HepG2 (cell line): ENCODE measurements around the gene MAN2A2. TPM values are rescaled to one million over a fixed set of nuclear protein-coding genes. Genes with fewer than 3 reads are reported as not detected.

ENCODE experiments used
- ELF4 ChIP-seq: sonication (generic); formaldehyde crosslinking; IDR thresholded peaks from 2 replicates; pipeline ENCODE4 v1.5.0; 2020; ENCODE audit warnings: missing genetic modification reagents, mild to moderate bottlenecking, moderate library complexity, borderline replicate concordance
- FOXO1 ChIP-seq: sonication (generic); formaldehyde crosslinking; IDR thresholded peaks from 2 replicates; pipeline ENCODE4 v1.4.0; 2020; ENCODE audit warnings: missing genetic modification reagents
- GATAD2A ChIP-seq: IDR thresholded peaks from 2 replicates; pipeline ENCODE4 v1.6.1; 2016
- HNF4A ChIP-seq: sonication (generic); formaldehyde crosslinking; IDR thresholded peaks from 2 replicates; pipeline ENCODE4 v1.4.0; 2020; ENCODE audit warnings: missing genetic modification reagents
- HNRNPH1 ChIP-seq: fragments of 200-400 bp; formaldehyde crosslinking; optimal IDR thresholded peaks from 2 replicates; pipeline ENCODE3; 2017; ENCODE audit warnings: mild to moderate bottlenecking, low read depth, low read length
- HNRNPLL ChIP-seq: fragments of 200-400 bp; formaldehyde crosslinking; IDR thresholded peaks from 2 replicates; pipeline ENCODE4 v1.6.1; 2017; ENCODE audit warnings: mild to moderate bottlenecking, low read depth, low read length; ENCODE audit not compliant: poor library complexity, severe bottlenecking
- HOXA3 ChIP-seq: sonication (generic); formaldehyde crosslinking; IDR thresholded peaks from 2 replicates; pipeline ENCODE4 v1.5.0; 2020; ENCODE audit warnings: missing genetic modification reagents
- MATR3 ChIP-seq: sonication (generic); formaldehyde crosslinking; IDR thresholded peaks from 2 replicates; pipeline ENCODE4 v1.4.0; 2020; ENCODE audit warnings: missing genetic modification reagents
- NCOR1 ChIP-seq: fragments of 200-600 bp; sonication (generic); IDR thresholded peaks from 2 replicates; pipeline ENCODE4 v1.7.0; 2017; ENCODE audit warnings: antibody characterized with exemption, low read length, borderline replicate concordance
- NFAT5 ChIP-seq: sonication (generic); formaldehyde crosslinking; IDR thresholded peaks from 2 replicates; pipeline ENCODE4 v1.4.0; 2020; ENCODE audit warnings: missing genetic modification reagents
- NR1H2 ChIP-seq: sonication (generic); formaldehyde crosslinking; IDR thresholded peaks from 2 replicates; pipeline ENCODE4 v1.8.1; 2022; ENCODE audit warnings: low read depth, missing genetic modification reagents, borderline replicate concordance
- ONECUT2 ChIP-seq: sonication (generic); formaldehyde crosslinking; IDR thresholded peaks from 2 replicates; pipeline ENCODE4 v1.4.0; 2020; ENCODE audit warnings: missing genetic modification reagents
- PHB2 ChIP-seq: fragments of 450-650 bp; IDR thresholded peaks from 2 replicates; pipeline ENCODE4 v1.6.1; 2018; ENCODE audit not compliant: partially characterized antibody
- RARG ChIP-seq: sonication (generic); formaldehyde crosslinking; IDR thresholded peaks from 2 replicates; pipeline ENCODE4 v1.4.0; 2020; ENCODE audit warnings: low read depth, mild to moderate bottlenecking, missing genetic modification reagents
- ZIK1 ChIP-seq: sonication (generic); formaldehyde crosslinking; IDR thresholded peaks from 2 replicates; pipeline ENCODE4 v1.5.0; 2020; ENCODE audit warnings: mild to moderate bottlenecking, low read depth, missing genetic modification reagents, borderline replicate concordance
- ZNF782 ChIP-seq: sonication (generic); formaldehyde crosslinking; IDR thresholded peaks from 2 replicates; pipeline ENCODE4 v1.4.0; 2020; ENCODE audit warnings: missing genetic modification reagents, mild to moderate bottlenecking, borderline replicate concordance
- polyA plus RNA-seq, 8 experiments: library from polyadenylated mRNA; depleted of rRNA in 3 of 8; stranded (reverse) in 7 of 8; unstranded in 1 of 8; fragments of >200 nt; fragmentation: Illumina TruSeq in 4 of 8; extraction: Trizol in 4 of 8; gene quantifications; 2 replicates each; pipeline versions ENCODE4 v1.2.1 to v1.2.3, GENCODE V29; 2011 to 2016; ENCODE audit warnings: low read depth in 4 of 8, missing spikeins in 1 of 8, mixed read lengths in 1 of 8; ENCODE audit not compliant: insufficient read depth in 1 of 8
- total RNA-seq, 5 experiments: library from RNA; depleted of rRNA; stranded (reverse); fragments of >200 nt; fragmentation: Illumina TruSeq; extraction: Trizol; gene quantifications; 2 replicates each; pipeline ENCODE4 v1.2.3, GENCODE V29; 2016; ENCODE audit warnings: low read depth in 1 of 5
- TF ChIP-seq, protein P1 (sequence below): IDR thresholded peaks from 2 replicates; pipeline ENCODE4 v1.6.1; 2012; ENCODE audit warnings: inconsistent platforms
- TF ChIP-seq, protein P2 (sequence below): sonication (generic); formaldehyde crosslinking; IDR thresholded peaks from 2 replicates; pipeline ENCODE4 v1.5.0; 2020; ENCODE audit warnings: mild to moderate bottlenecking, missing genetic modification reagents, borderline replicate concordance

The MAN2A2 gene
- total and polyA plus RNA-seq, 2 of the 13 experiments (the other 11 are each of a cell fraction or from before 2014, with no cell fraction given) = 17.5 to 51.5 TPM

DNA sequence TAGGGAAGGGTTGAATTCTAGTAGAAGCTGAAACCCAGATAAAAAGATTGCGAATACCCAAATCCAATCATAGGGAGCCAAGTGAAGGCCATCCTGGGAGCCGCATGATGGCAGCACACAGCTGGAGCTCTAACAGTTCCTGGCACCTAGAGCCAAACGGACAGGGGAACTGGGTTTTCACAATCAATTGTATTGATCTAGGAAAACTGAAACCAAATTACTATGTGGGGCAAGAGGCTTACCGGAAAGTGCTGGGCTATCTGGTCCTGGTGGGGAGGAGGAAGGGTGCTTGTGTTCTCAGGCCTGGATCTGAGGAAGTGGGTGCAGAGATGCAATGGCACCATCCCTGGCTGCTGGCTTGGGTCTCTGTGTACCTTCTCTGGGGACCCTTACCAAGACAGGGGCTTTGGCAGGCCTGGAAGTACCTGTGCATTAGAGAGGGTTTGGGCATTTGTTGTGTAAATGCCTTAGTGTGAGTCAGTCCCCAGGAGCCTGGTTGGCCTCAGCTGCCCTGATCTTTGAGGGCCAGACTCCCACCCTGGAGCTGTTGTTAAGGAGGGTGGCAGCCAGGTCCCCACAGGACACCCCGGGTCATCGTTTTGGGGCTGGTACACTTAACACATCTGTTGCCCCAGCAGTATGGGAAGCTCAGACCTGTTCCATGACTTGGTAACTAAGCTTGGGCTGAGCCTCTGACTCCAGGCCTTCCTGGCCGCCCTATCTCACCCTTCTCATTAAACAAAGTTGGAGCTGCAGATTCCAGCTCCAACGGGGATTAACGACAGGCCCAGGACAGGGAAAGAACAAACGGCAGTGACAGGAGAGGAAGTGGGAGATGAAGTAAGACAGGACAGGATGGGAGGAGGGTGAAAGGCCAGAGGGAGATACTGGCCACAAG, 43.6 kb upstream of the MAN2A2 start (continued):
- TF ChIP-seq NFAT5 (CRISPR knock-in tag) (no peak), NR1H2 (CRISPR knock-in tag) (no peak), NCOR1 (no peak), HNRNPLL (no peak), PHB2 (no peak), HNF4A (CRISPR knock-in tag) (0 out of 2 replicates have a peak, but pooled peaks have one; percentile 14), FOXO1 (CRISPR knock-in tag) (no peak), ONECUT2 (CRISPR knock-in tag) (peak; percentile 88), ZIK1 (CRISPR knock-in tag) (no peak), ZNF782 (CRISPR knock-in tag) (no peak), ELF4 (CRISPR knock-in tag) (no peak), RARG (no peak), GATAD2A (CRISPR knock-in tag) (peak; percentile 86), MATR3 (CRISPR knock-in tag) (no peak), HNRNPH1 (no peak), HOXA3 (peak; percentile 27; the same call in 1 of the 2 replicates)
- TF ChIP-seq, protein P1, sequence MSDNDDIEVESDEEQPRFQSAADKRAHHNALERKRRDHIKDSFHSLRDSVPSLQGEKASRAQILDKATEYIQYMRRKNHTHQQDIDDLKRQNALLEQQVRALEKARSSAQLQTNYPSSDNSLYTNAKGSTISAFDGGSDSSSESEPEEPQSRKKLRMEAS = no peak
- TF ChIP-seq, protein P2, sequence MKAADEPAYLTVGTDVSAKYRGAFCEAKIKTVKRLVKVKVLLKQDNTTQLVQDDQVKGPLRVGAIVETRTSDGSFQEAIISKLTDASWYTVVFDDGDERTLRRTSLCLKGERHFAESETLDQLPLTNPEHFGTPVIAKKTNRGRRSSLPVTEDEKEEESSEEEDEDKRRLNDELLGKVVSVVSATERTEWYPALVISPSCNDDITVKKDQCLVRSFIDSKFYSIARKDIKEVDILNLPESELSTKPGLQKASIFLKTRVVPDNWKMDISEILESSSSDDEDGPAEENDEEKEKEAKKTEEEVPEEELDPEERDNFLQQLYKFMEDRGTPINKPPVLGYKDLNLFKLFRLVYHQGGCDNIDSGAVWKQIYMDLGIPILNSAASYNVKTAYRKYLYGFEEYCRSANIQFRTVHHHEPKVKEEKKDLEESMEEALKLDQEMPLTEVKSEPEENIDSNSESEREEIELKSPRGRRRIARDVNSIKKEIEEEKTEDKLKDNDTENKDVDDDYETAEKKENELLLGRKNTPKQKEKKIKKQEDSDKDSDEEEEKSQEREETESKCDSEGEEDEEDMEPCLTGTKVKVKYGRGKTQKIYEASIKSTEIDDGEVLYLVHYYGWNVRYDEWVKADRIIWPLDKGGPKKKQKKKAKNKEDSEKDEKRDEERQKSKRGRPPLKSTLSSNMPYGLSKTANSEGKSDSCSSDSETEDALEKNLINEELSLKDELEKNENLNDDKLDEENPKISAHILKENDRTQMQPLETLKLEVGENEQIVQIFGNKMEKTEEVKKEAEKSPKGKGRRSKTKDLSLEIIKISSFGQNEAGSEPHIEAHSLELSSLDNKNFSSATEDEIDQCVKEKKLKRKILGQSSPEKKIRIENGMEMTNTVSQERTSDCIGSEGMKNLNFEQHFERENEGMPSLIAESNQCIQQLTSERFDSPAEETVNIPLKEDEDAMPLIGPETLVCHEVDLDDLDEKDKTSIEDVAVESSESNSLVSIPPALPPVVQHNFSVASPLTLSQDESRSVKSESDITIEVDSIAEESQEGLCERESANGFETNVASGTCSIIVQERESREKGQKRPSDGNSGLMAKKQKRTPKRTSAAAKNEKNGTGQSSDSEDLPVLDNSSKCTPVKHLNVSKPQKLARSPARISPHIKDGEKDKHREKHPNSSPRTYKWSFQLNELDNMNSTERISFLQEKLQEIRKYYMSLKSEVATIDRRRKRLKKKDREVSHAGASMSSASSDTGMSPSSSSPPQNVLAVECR = peak; percentile 23; the same call in 1 of the 2 replicates
